Aorta (tissue), 5 donors: Measurements from ENCODE around the gene EIF4A3. TPM values are rescaled to one million over a fixed set of nuclear protein-coding genes. Genes with fewer than 3 reads are reported as not detected.
A peak's percentile ranks its signal among the peaks of the same experiment; 100 is the strongest.

ENCODE experiments used
- ATAC-seq: fragments of 200-7000 bp; cut with Tn5 transposase; one replicate; pipeline ENCODE4 v1.9.1; 2022; ENCODE audit warnings: moderate library complexity; ENCODE audit not compliant: low FRiP score
- DNase-seq, 2 donors: peaks; one replicate each; pipeline ENCODE4 v3.0.0-alpha.2; 2020
- H3K27ac ChIP-seq, 2 donors: one replicate each; pipeline ENCODE4 v1.5.1; 2013; ENCODE audit warnings: low read length in 2 of 2, mild to moderate bottlenecking in 2 of 2, moderate library complexity in 2 of 2, control low read depth in 1 of 2, inconsistent platforms in 1 of 2, low read depth in 1 of 2
- H3K27me3 ChIP-seq, 2 donors: one replicate each; pipeline ENCODE4 v1.6.1; 2013; ENCODE audit warnings: control low read depth in 1 of 2, low read length in 1 of 2, mild to moderate bottlenecking in 1 of 2, moderate library complexity in 1 of 2; ENCODE audit not compliant: insufficient read depth in 2 of 2, control insufficient read depth in 1 of 2
- H3K36me3 ChIP-seq, 2 donors: one replicate each; pipeline ENCODE4 v1.6.1; 2013; ENCODE audit warnings: control low read depth in 1 of 2, low read length in 1 of 2, mild to moderate bottlenecking in 1 of 2; ENCODE audit not compliant: insufficient read depth in 2 of 2, control insufficient read depth in 1 of 2
- H3K4me1 ChIP-seq, 2 donors: one replicate each; pipeline ENCODE4 v1.6.1; 2013; ENCODE audit warnings: low read length in 2 of 2, control low read depth in 1 of 2, mild to moderate bottlenecking in 1 of 2, moderate library complexity in 1 of 2; ENCODE audit not compliant: insufficient read depth in 2 of 2, control insufficient read depth in 1 of 2
- H3K4me3 ChIP-seq, 2 donors: one replicate each; pipeline ENCODE4 v1.5.1; 2013; ENCODE audit warnings: low read length in 2 of 2, control low read depth in 1 of 2, mild to moderate bottlenecking in 1 of 2
- H3K9me3 ChIP-seq: one replicate; pipeline ENCODE4 v1.6.1; 2013; ENCODE audit warnings: mild to moderate bottlenecking, low read length; ENCODE audit not compliant: control insufficient read depth
- WGBS, 2 donors: extraction: QIAGEN DNeasy Blood & Tissue Kit; methylation state at CpG; one replicate each; pipeline ENCODE4 v1.1.7; 2013; 5-methylcytosine and 5-hydroxymethylcytosine counted together
- intact Hi-C, 2 donors: fragments of 100-400 bp; cut with DNase I; formaldehyde crosslinking; loops; one replicate each; pipeline versions ENCODE4 v1.14.2 to v1.15.0; 2022
- polyA plus RNA-seq, 2 donors: library from polyadenylated mRNA; stranded (reverse); fragments of 200-250 nt; gene quantifications; one replicate each; pipeline ENCODE4 v1.2.3, GENCODE V29; 2013
- total RNA-seq, 2 donors: library from RNA; stranded (reverse); fragmentation: NEBNext Ultra II Directional; extraction: Animal tissue kit (Norgen Biotek cat#: 25700); gene quantifications; one replicate each; pipeline ENCODE4 v1.2.1, GENCODE V29; 2021
- donor health status: healthy with polysubstance abuse.
- donor health status: Bipolar disorder and iron deficiency.
- donor health status: DM: no; HTN: no; CAD: no.
- donor health status: DM: no; HTN: no; CAD: no.
- donor health status: DM: yes; HTN: yes; CAD: no.

EIF4A3 gene
- total and polyA plus RNA-seq, 4 donors: 40.2 to 65.8 (median 43.8) TPM

GRCh38 chr17:80108036-80108971 lies 38.6 kb downstream of the EIF4A3 start:
- ATAC-seq (no peak), DNase-seq (peak in 1 of 2 donors; percentile 72)
- H3K36me3 ChIP-seq: no peaks in the 10 kb centered on the region
- H3K9me3 ChIP-seq: no peaks in the 10 kb centered on the region
- H3K4me1 ChIP-seq: no peaks in the 10 kb centered on the region
- H3K4me3 ChIP-seq: no peak overlapping the region
- intact Hi-C loops: no loop called here
- WGBS, 2 donors: 90 to 92% methylated on average over 39 to 40 of the region's 40 CpGs
- H3K27me3 ChIP-seq: no peaks in the 10 kb centered on the region
- H3K27ac ChIP-seq: no peak overlapping the region

DNA sequence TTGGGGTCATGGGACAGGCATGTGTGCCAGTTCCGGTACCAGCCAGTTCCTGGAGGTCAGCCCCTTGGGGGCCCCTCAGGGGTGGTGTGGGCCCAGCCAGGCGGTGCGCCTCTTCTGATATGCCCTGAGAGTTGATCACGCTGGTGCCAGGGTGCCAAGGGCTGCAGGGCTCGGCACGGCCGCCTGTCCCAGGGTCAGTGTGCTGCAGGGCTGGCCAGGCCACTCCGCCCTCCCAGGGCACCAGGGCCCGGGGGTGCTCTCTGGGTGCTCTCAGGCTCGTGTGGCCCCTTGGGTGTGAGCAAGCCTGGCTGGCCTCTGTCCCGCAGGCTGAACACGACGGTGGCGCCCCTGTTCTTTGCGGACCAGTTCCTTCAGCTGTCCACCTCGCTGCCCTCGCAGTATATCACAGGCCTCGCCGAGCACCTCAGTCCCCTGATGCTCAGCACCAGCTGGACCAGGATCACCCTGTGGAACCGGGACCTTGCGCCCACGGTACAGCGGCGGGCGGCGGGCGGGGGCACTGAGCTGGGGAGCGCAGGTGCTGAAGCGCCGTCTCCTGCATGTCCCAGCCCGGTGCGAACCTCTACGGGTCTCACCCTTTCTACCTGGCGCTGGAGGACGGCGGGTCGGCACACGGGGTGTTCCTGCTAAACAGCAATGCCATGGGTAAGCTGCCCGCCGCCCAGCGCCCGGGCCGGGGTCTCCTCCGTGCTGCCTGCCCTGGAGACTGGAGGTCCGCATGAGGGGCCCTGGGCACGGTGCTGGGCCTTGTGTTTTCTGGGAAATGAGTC lies 39.5 kb downstream of the EIF4A3 start:
- H3K9me3 ChIP-seq: no peaks in the 10 kb centered on the region
- H3K36me3 ChIP-seq: no peaks in the 10 kb centered on the region
- intact Hi-C loops: no loop called here
- no peak overlapping the region for H3K27ac ChIP-seq
- no peak for ATAC-seq
- WGBS, 2 donors: 93 to 94% methylated on average over 40 to 46 of the region's 46 CpGs
- no peaks in the 10 kb centered on the region for H3K4me1 ChIP-seq
- no peak overlapping the region for H3K4me3 ChIP-seq
- no peaks in the 10 kb centered on the region for H3K27me3 ChIP-seq
- peak in 1 of 2 donors; percentile 74 for DNase-seq

- H3K27ac ChIP-seq: no peak overlapping the region
- peak in 1 of 2 donors; percentile 36 for DNase-seq
- WGBS, 2 donors: 85 to 91% methylated on average over 12 of the region's 12 CpGs
Measured at GRCh38 chr17:80106751-80107150, 40.2 kb downstream of the EIF4A3 start.

DNA sequence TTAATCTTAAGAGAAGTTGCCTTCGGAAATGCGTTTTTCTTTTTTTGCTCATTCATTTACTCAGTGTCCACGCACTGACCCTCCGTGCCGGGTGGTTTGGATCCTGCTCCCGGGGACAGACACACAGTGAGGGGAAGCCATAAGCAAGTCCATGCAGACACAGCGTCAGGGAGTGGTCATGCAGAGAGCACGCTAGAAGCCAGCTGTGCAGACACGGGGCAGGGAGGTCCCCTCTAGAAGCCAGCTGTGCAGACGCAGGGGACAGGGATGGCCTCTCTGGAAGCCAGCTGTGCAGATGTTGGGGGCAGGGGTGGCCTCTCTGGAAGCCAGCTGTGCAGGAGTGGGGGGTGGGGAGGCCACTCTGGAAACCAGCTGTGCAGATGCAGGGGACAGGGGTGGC lies 40.8 kb downstream of the EIF4A3 start:
- intact Hi-C loops: no loop called here
- no peaks in the 10 kb centered on the region for H3K36me3 ChIP-seq

More at GRCh38 chr17:80106751-80107150, 40.2 kb downstream of the EIF4A3 start:
- Histone ChIP-seq H3K27me3 (no peaks in the 10 kb centered on the region), H3K4me3 (no peak overlapping the region), H3K4me1 (no peaks in the 10 kb centered on the region), H3K9me3 (no peaks in the 10 kb centered on the region), H3K36me3 (no peaks in the 10 kb centered on the region)
- ATAC-seq: no peak
- intact Hi-C loops: no loop called here

DNA sequence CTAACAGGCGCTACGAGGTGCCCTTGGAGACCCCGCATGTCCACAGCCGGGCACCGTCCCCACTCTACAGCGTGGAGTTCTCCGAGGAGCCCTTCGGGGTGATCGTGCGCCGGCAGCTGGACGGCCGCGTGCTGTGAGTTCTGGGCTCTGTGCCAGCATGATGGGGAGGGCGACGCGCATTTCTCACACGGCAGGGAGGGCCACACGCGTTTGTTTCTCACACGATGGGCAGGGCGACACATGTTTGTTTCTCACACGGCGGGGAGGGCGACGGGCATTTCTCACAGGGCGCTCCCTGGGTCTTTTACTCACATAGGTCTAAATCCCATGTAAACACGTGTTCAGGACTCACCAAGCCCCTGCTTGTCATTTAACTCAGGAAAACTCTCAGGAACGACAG lies 41.2 kb downstream of the EIF4A3 start:
- DNase-seq: peak in 1 of 2 donors; percentile 67
- H3K36me3 ChIP-seq: no peaks in the 10 kb centered on the region
- H3K4me3 ChIP-seq: no peak overlapping the region
- intact Hi-C loops: no loop called here
- no peaks in the 10 kb centered on the region for H3K4me1 ChIP-seq
- H3K27ac ChIP-seq: no peak overlapping the region
- no peak for ATAC-seq
- no peaks in the 10 kb centered on the region for H3K9me3 ChIP-seq
- WGBS, 2 donors: 40 to 61% methylated on average over 29 of the region's 29 CpGs
- no peaks in the 10 kb centered on the region for H3K27me3 ChIP-seq

More for the DNA sequence above, 40.8 kb downstream of the EIF4A3 start:
- Histone ChIP-seq H3K4me1 (no peaks in the 10 kb centered on the region), H3K9me3 (no peaks in the 10 kb centered on the region), H3K27me3 (no peaks in the 10 kb centered on the region), H3K27ac (no peak overlapping the region), H3K4me3 (no peak overlapping the region)
- 72 to 83% methylated on average over 10 of the region's 10 CpGs for WGBS, 2 donors
- peak in 1 of 2 donors; percentile 51 for DNase-seq
- no peak for ATAC-seq

GRCh38 chr17:80104956-80105375 lies 42.0 kb downstream of the EIF4A3 start:
- peak in 1 of 2 donors; percentile 63 for DNase-seq
- Histone ChIP-seq H3K4me1 (no peaks in the 10 kb centered on the region), H3K4me3 (no peak overlapping the region), H3K27me3 (no peaks in the 10 kb centered on the region), H3K27ac (no peak overlapping the region), H3K36me3 (no peaks in the 10 kb centered on the region), H3K9me3 (no peaks in the 10 kb centered on the region)
- intact Hi-C loops: loop anchor here in 1 of 2 donors (5.0 kb wide), 1 partner anchor 42 kb away; the partner anchor contains the start of gene EIF4A3
- WGBS, 2 donors: 86 to 87% methylated on average over 18 of the region's 18 CpGs
- ATAC-seq: no peak

DNA sequence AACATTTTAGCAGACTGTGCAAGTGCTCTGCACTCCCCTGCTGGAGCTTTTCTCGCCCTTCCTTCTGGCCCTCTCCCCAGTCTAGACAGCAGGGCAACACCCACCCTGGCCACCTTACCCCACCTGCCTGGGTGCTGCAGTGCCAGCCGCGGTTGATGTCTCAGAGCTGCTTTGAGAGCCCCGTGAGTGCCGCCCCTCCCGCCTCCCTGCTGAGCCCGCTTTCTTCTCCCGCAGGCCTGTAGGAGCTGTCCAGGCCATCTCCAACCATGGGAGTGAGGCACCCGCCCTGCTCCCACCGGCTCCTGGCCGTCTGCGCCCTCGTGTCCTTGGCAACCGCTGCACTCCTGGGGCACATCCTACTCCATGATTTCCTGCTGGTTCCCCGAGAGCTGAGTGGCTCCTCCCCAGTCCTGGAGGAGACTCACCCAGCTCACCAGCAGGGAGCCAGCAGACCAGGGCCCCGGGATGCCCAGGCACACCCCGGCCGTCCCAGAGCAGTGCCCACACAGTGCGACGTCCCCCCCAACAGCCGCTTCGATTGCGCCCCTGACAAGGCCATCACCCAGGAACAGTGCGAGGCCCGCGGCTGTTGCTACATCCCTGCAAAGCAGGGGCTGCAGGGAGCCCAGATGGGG lies 42.5 kb downstream of the EIF4A3 start:
- H3K4me3 ChIP-seq: no peak overlapping the region
- H3K27ac ChIP-seq: no peak overlapping the region
- H3K4me1 ChIP-seq: no peaks in the 10 kb centered on the region
- intact Hi-C loops: loop anchor here in 1 of 2 donors (5.0 kb wide), 1 partner anchor 43 kb away; the partner anchor contains the start of gene EIF4A3
- peak; percentile 35 to 57 for DNase-seq
- ATAC-seq: no peak
- 56 to 63% methylated on average over 26 of the region's 26 CpGs for WGBS, 2 donors
- H3K9me3 ChIP-seq: no peaks in the 10 kb centered on the region
- H3K36me3 ChIP-seq: no peaks in the 10 kb centered on the region
- no peaks in the 10 kb centered on the region for H3K27me3 ChIP-seq

GRCh38 chr17:80103449-80104085 lies 43.4 kb downstream of the EIF4A3 start:
- Histone ChIP-seq H3K36me3 (no peaks in the 10 kb centered on the region), H3K27ac (no peak overlapping the region), H3K9me3 (no peaks in the 10 kb centered on the region), H3K27me3 (no peaks in the 10 kb centered on the region), H3K4me1 (no peaks in the 10 kb centered on the region), H3K4me3 (no peak overlapping the region)
- 93 to 94% methylated on average over 19 of the region's 19 CpGs for WGBS, 2 donors
- peak; percentile 30 to 56 for DNase-seq
- intact Hi-C loops: loop anchor here in 1 of 2 donors (5.0 kb wide), 1 partner anchor 44 kb away; the partner anchor contains the start of gene EIF4A3
- no peak for ATAC-seq
